Neural cell (in vitro differentiated cells): ENCODE data around the gene COL18A1. TPM values are rescaled to one million over a fixed set of nuclear protein-coding genes. Genes with fewer than 3 reads are reported as not detected.
"Not testable (repeated sequence)": the region's sequence is repeated elsewhere in the genome, so short reads cannot be mapped to it uniquely, and the experiment has no call there.

Experiments used
- H2AFZ ChIP-seq: fragments of 200-600, 300-800 bp; sonication (generic), shearing (Covaris generic); 2 replicates; pipeline ENCODE4 v1.6.0; 2014; ENCODE audit warnings: low read depth, mild to moderate bottlenecking, antibody characterized with exemption, low read length, moderate library complexity
- H3F3A ChIP-seq: fragments of 200-600 bp; shearing (Covaris generic); 2 replicates; pipeline ENCODE4 v1.6.1; 2016; ENCODE audit warnings: mild to moderate bottlenecking, moderate library complexity, mixed read lengths, antibody characterized with exemption, low read length; ENCODE audit not compliant: insufficient read depth, poor library complexity, severe bottlenecking
- H3K27ac ChIP-seq: fragments of 200-600, 300-800 bp; sonication (generic), shearing (Covaris generic); 2 replicates; pipeline ENCODE4 v1.5.1; 2014; ENCODE audit warnings: mild to moderate bottlenecking, low read length, moderate library complexity
- H3K27me3 ChIP-seq: fragments of 300-800, 200-600 bp; sonication (generic), shearing (Covaris generic); 2 replicates; pipeline ENCODE4 v1.6.0; 2014; ENCODE audit warnings: mild to moderate bottlenecking, low read depth, low read length, moderate library complexity; ENCODE audit not compliant: insufficient read depth
- H3K36me3 ChIP-seq: fragments of 300-800, 200-600 bp; sonication (generic), shearing (Covaris generic); 2 replicates; pipeline ENCODE4 v1.5.1; 2014; ENCODE audit warnings: mild to moderate bottlenecking, antibody characterized with exemption, low read length, moderate library complexity; ENCODE audit not compliant: insufficient read depth
- H3K4me2 ChIP-seq: fragments of 300-800, 200-600 bp; sonication (generic), shearing (Covaris generic); 2 replicates; pipeline ENCODE4 v1.6.0; 2014; ENCODE audit warnings: mild to moderate bottlenecking, low read length
- H3K4me3 ChIP-seq: fragments of 300-800, 200-600 bp; sonication (generic), shearing (Covaris generic); 2 replicates; pipeline ENCODE4 v1.5.1; 2014; ENCODE audit warnings: mild to moderate bottlenecking, low read length, moderate library complexity
- H3K79me2 ChIP-seq: fragments of 200-600 bp; shearing (Covaris generic); replicated peaks from 2 replicates; pipeline ENCODE4 v1.6.0; 2014; ENCODE audit warnings: mild to moderate bottlenecking, low read length, moderate library complexity; ENCODE audit not compliant: insufficient read depth
- H3K9ac ChIP-seq: fragments of 300-800, 200-600 bp; sonication (generic), shearing (Covaris generic); 2 replicates; pipeline ENCODE4 v1.6.1; 2016; ENCODE audit warnings: mild to moderate bottlenecking, low read length, mixed read lengths
- H3K9me2 ChIP-seq: fragments of 200-600 bp; shearing (Covaris generic); 2 replicates; pipeline ENCODE4 v1.6.1; 2016; ENCODE audit warnings: mild to moderate bottlenecking, low read length, mixed read lengths; ENCODE audit not compliant: insufficient read depth
- H3K9me3 ChIP-seq: fragments of 200-600, 300-800 bp; sonication (generic), shearing (Covaris generic); 2 replicates; pipeline ENCODE4 v1.6.1; 2016; ENCODE audit warnings: mild to moderate bottlenecking, mixed run types, low read length, moderate library complexity, mixed read lengths
- H4K20me1 ChIP-seq: fragments of 200-600 bp; shearing (Covaris generic); 2 replicates; pipeline ENCODE4 v1.6.1; 2016; ENCODE audit warnings: mild to moderate bottlenecking, mixed run types; ENCODE audit not compliant: insufficient read depth
- CTCF ChIP-seq: fragments of 450-650 bp; IDR thresholded peaks from 2 replicates; pipeline ENCODE4 v1.5.1; 2014; ENCODE audit warnings: antibody characterized with exemption, mild to moderate bottlenecking, moderate library complexity; ENCODE audit not compliant: poor library complexity, severe bottlenecking
- EP300 ChIP-seq: fragments of 450-650 bp; conservative IDR thresholded peaks from 2 replicates; pipeline ENCODE4 v1.6.1; 2014; ENCODE audit warnings: antibody characterized with exemption, mild to moderate bottlenecking, moderate library complexity; ENCODE audit not compliant: poor library complexity, severe bottlenecking
- EZH2 ChIP-seq: fragments of 200-600, 300-800 bp; shearing (Covaris generic), sonication (generic); IDR thresholded peaks from 2 replicates; pipeline ENCODE4 v1.6.1; 2014; ENCODE audit warnings: antibody characterized with exemption, low read length, borderline replicate concordance, mild to moderate bottlenecking; ENCODE audit not compliant: insufficient read depth, poor library complexity, severe bottlenecking
- MXI1 ChIP-seq: fragments of 450-650 bp; conservative IDR thresholded peaks from 2 replicates; pipeline ENCODE4 v1.6.1; 2014; ENCODE audit warnings: antibody characterized with exemption, mild to moderate bottlenecking; ENCODE audit not compliant: poor library complexity, severe bottlenecking
- POLR2AphosphoS5 ChIP-seq: IDR thresholded peaks from 2 replicates; pipeline ENCODE4 v1.6.1; 2012
- RAD21 ChIP-seq: fragments of 450-650 bp; conservative IDR thresholded peaks from 2 replicates; pipeline ENCODE4 v1.6.1; 2014; ENCODE audit warnings: antibody characterized with exemption, mild to moderate bottlenecking, moderate library complexity
- SMC3 ChIP-seq: fragments of 450-650 bp; conservative IDR thresholded peaks from 2 replicates; pipeline ENCODE4 v1.6.1; 2014; ENCODE audit warnings: antibody characterized with exemption, mild to moderate bottlenecking, moderate library complexity; ENCODE audit not compliant: poor library complexity
- TAF1 ChIP-seq: IDR thresholded peaks from 2 replicates; pipeline ENCODE4 v1.6.1; 2012; ENCODE audit warnings: low read depth
- polyA plus RNA-seq: library from polyadenylated mRNA; depleted of rRNA; stranded (reverse); fragments of >200 nt; gene quantifications from 2 replicates; pipeline ENCODE4 v1.2.3, GENCODE V29; 2014
- TF ChIP-seq, protein P1 (sequence below): IDR thresholded peaks from 2 replicates; pipeline ENCODE4 v1.6.1; 2012; ENCODE audit warnings: borderline replicate concordance

COL18A1 gene
- polyA plus RNA-seq, 1 donor from 2014 or later = 2.5 TPM

DNA sequence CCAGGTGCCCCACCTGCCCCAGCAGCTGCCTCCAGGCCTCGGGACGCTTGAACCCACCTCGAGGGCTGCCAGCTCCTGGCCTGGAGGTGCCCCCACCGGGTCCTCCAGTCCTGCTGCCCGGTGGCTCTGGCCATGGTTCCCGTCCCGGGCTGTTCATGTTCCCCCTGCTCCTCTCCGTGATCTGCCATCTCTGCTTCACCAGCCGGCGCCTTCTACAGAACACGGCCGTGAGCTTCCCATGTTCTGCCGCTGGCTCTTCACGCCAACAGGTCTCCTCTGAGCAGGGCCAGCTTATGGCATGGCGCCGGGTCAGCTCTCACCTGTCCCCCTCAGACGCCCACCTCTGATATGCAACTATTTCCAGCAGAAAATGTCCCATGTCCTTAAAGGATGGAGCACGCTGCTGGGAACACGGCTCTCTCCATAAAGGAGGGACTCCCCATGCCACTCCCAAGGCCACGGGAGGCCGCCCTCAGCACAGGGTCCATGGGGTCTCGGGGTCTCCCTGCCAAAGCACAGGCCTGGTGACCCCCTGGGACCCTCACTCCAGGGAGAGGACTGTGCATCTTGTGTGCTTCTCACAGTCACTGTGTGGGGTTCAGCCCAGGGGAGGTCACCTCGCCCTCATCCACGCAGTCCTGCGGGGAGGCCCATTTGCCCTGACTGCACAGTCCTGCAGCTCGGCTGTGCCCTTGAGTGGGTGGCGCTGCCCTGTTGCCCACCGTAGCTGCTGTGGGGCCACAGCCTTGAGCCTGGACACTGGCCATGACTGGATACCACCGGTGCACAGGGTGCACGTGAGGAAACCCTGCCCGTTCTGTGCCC is 36.7 kb downstream of the COL18A1 start:
- no peak overlapping the region for H3K4me3 ChIP-seq
- H3K36me3 ChIP-seq = no peaks in the 10 kb centered on the region
- no peak overlapping the region for H3K9ac ChIP-seq
- H3K4me2 ChIP-seq = no peak overlapping the region
- no peaks in the 10 kb centered on the region for H3K79me2 ChIP-seq
- no peaks in the 10 kb centered on the region for H3K27me3 ChIP-seq
- no peak overlapping the region for H2AFZ ChIP-seq
- H3K27ac ChIP-seq = no peak overlapping the region
- TF ChIP-seq CTCF (no peak), RAD21 (no peak), SMC3 (no peak), EZH2 (no peak), EP300 (no peak), TAF1 (no peak)
- H3K9me3 ChIP-seq = no peaks in the 10 kb centered on the region
- no peaks in the 10 kb centered on the region for H3K9me2 ChIP-seq
- H4K20me1 ChIP-seq = no peaks in the 10 kb centered on the region
- no peaks in the 10 kb centered on the region for H3F3A ChIP-seq

GRCh38 chr21:45442276-45442675 is 37.3 kb downstream of the COL18A1 start:
- no peaks in the 10 kb centered on the region for H4K20me1 ChIP-seq
- no peaks in the 10 kb centered on the region for H3F3A ChIP-seq

GRCh38 chr21:45442686-45443594 is 38.0 kb downstream of the COL18A1 start:
- not testable (repeated sequence) for H3F3A ChIP-seq, H3K79me2 ChIP-seq, H3K27ac ChIP-seq, H3K4me3 ChIP-seq, H3K9ac ChIP-seq, H3K27me3 ChIP-seq, H3K9me3 ChIP-seq, H2AFZ ChIP-seq, H3K36me3 ChIP-seq, H3K4me2 ChIP-seq, H4K20me1 ChIP-seq, H3K9me2 ChIP-seq

More at GRCh38 chr21:45442276-45442675, 37.3 kb downstream of the COL18A1 start:
- H3K79me2 ChIP-seq = no peaks in the 10 kb centered on the region
- H3K36me3 ChIP-seq = no peaks in the 10 kb centered on the region
- H3K27ac ChIP-seq = no peak overlapping the region
- H3K4me3 ChIP-seq = no peak overlapping the region
- H3K9me3 ChIP-seq = no peaks in the 10 kb centered on the region
- H3K9me2 ChIP-seq = no peaks in the 10 kb centered on the region
- H2AFZ ChIP-seq = no peak overlapping the region
- H3K27me3 ChIP-seq = no peaks in the 10 kb centered on the region
- H3K9ac ChIP-seq = no peak overlapping the region
- TF ChIP-seq MXI1 (no peak), POLR2AphosphoS5 (no peak), EZH2 (no peak)
- TF ChIP-seq, protein P1, sequence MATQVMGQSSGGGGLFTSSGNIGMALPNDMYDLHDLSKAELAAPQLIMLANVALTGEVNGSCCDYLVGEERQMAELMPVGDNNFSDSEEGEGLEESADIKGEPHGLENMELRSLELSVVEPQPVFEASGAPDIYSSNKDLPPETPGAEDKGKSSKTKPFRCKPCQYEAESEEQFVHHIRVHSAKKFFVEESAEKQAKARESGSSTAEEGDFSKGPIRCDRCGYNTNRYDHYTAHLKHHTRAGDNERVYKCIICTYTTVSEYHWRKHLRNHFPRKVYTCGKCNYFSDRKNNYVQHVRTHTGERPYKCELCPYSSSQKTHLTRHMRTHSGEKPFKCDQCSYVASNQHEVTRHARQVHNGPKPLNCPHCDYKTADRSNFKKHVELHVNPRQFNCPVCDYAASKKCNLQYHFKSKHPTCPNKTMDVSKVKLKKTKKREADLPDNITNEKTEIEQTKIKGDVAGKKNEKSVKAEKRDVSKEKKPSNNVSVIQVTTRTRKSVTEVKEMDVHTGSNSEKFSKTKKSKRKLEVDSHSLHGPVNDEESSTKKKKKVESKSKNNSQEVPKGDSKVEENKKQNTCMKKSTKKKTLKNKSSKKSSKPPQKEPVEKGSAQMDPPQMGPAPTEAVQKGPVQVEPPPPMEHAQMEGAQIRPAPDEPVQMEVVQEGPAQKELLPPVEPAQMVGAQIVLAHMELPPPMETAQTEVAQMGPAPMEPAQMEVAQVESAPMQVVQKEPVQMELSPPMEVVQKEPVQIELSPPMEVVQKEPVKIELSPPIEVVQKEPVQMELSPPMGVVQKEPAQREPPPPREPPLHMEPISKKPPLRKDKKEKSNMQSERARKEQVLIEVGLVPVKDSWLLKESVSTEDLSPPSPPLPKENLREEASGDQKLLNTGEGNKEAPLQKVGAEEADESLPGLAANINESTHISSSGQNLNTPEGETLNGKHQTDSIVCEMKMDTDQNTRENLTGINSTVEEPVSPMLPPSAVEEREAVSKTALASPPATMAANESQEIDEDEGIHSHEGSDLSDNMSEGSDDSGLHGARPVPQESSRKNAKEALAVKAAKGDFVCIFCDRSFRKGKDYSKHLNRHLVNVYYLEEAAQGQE = no peak
- no peak overlapping the region for H3K4me2 ChIP-seq
